Upper lobe of left lung (tissue), 6 donors: ENCODE data around the gene CA10. TPM values are rescaled to one million over a fixed set of nuclear protein-coding genes. Genes with fewer than 3 reads are reported as not detected.

Experiments used
- ATAC-seq, 2 donors: fragments of 200-7000 bp; cut with Tn5 transposase; one replicate each; pipeline ENCODE4 v1.9.1; 2022; ENCODE audit warnings: mild to moderate bottlenecking in 2 of 2, moderate library complexity in 2 of 2; ENCODE audit not compliant: low FRiP score in 2 of 2
- DNase-seq, 2 donors: peaks; one replicate each; pipeline ENCODE4 v3.0.0-alpha.2; 2019 to 2020
- H3K27ac ChIP-seq, 4 donors: fragments of 200-600 bp; sonication (generic); one replicate each; pipeline ENCODE4 v1.5.1; 2016 to 2019
- H3K27me3 ChIP-seq, 4 donors: fragments of 200-600 bp; sonication (generic); one replicate each; pipeline ENCODE4 v1.5.1; 2017 to 2019
- H3K36me3 ChIP-seq, 4 donors: fragments of 200-600 bp; sonication (generic); one replicate each; pipeline ENCODE4 v1.5.1; 2016 to 2019
- H3K4me1 ChIP-seq, 4 donors: fragments of 200-600 bp; sonication (generic); one replicate each; pipeline ENCODE4 v1.5.1; 2018 to 2019
- H3K4me3 ChIP-seq, 4 donors: fragments of 200-600 bp; sonication (generic); one replicate each; pipeline ENCODE4 v1.5.1; 2017 to 2019; ENCODE audit warnings: mild to moderate bottlenecking in 2 of 4, moderate library complexity in 1 of 4
- H3K9me3 ChIP-seq, 4 donors: fragments of 200-600 bp; sonication (generic); one replicate each; pipeline ENCODE4 v1.5.1; 2018 to 2019
- CTCF ChIP-seq, 6 experiments: fragments of 450-650 bp in 4 of 6; fragments of 200-600 bp in 2 of 6; sonication (generic) in 2 of 6; IDR thresholded peaks; one replicate each; pipeline ENCODE4 v1.5.1; 2016 to 2019; ENCODE audit warnings: antibody characterized with exemption in 6 of 6
- EP300 ChIP-seq, 4 donors: sonication (generic); formaldehyde crosslinking; IDR thresholded peaks; one replicate each; pipeline ENCODE4 v1.5.1; 2017; ENCODE audit warnings: antibody characterized with exemption in 4 of 4, control low read depth in 2 of 4
- POLR2A ChIP-seq, 4 donors: fragments of 450-650 bp; IDR thresholded peaks; one replicate each; pipeline ENCODE4 v1.5.1; 2016 to 2017; ENCODE audit warnings: antibody characterized with exemption in 4 of 4, mild to moderate bottlenecking in 2 of 4
- POLR2AphosphoS5 ChIP-seq, 2 donors: sonication (generic); formaldehyde crosslinking; IDR thresholded peaks; one replicate each; pipeline ENCODE4 v1.5.1; 2017; ENCODE audit warnings: antibody characterized with exemption in 2 of 2
- WGBS, 2 donors: methylation state at CpG; one replicate each; pipeline ENCODE4 v1.1.5; 2017 to 2018; 5-methylcytosine and 5-hydroxymethylcytosine counted together
- total RNA-seq, 6 donors: library from RNA; depleted of rRNA in 4 of 6; stranded (reverse); fragments of >200 nt in 4 of 6; gene quantifications; one replicate each; pipeline versions ENCODE4 v1.1.0 to v1.2.1, GENCODE V29; 2016 to 2021
- donor health status: DM: no; HTN: no; CAD: no; lungs with moderate emphysema.
- donor health status: DM: no; HTN: yes; CAD: no; lungs with severe emphysema.

Gene CA10
- total RNA-seq, 6 donors from 2014 or later: 0.10 TPM; not detected in 5

- ATAC-seq: no peak
- Histone ChIP-seq H3K36me3 (no peaks in the 10 kb centered on the region), H3K27ac (no peak overlapping the region), H3K4me1 (no peaks in the 10 kb centered on the region), H3K9me3 (no peaks in the 10 kb centered on the region), H3K27me3 (no peaks in the 10 kb centered on the region), H3K4me3 (no peak overlapping the region)
- no peak for DNase-seq
- TF ChIP-seq POLR2A (IDR thresholded peaks at IDR 0.05) (no peak), POLR2AphosphoS5 (IDR thresholded peaks at IDR 0.05) (no peak), EP300 (IDR thresholded peaks at IDR 0.05) (no peak), CTCF (IDR thresholded peaks at IDR 0.05) (no peak)
Measured at GRCh38 chr17:52147872-52148271, 10.6 kb downstream of the CA10 start.

- 77 to 79% methylated on average over 1 of the region's 1 CpG for WGBS, 2 donors
- no peaks in the 10 kb centered on the region for H3K9me3 ChIP-seq
- H3K27ac ChIP-seq: no peak overlapping the region
- H3K27me3 ChIP-seq: no peaks in the 10 kb centered on the region
- H3K4me3 ChIP-seq: no peak overlapping the region
- H3K4me1 ChIP-seq: no peaks in the 10 kb centered on the region
- no peak for TF ChIP-seq POLR2AphosphoS5 (IDR thresholded peaks at IDR 0.05)
- no peak for TF ChIP-seq CTCF (IDR thresholded peaks at IDR 0.05)
- no peak for TF ChIP-seq EP300 (IDR thresholded peaks at IDR 0.05)
- TF ChIP-seq POLR2A (IDR thresholded peaks at IDR 0.05): no peak
- DNase-seq (no peak), ATAC-seq (no peak)
- no peaks in the 10 kb centered on the region for H3K36me3 ChIP-seq
Measured at GRCh38 chr17:52147431-52147830, 11.1 kb downstream of the CA10 start.

GRCh38 chr17:52145476-52145875 lies 13.0 kb downstream of the CA10 start:
- Histone ChIP-seq H3K9me3 (no peaks in the 10 kb centered on the region), H3K36me3 (no peaks in the 10 kb centered on the region), H3K27ac (no peak overlapping the region), H3K4me3 (no peak overlapping the region), H3K27me3 (no peaks in the 10 kb centered on the region), H3K4me1 (no peaks in the 10 kb centered on the region)
- DNase-seq: no peak
- TF ChIP-seq EP300 (IDR thresholded peaks at IDR 0.05) (no peak), POLR2AphosphoS5 (IDR thresholded peaks at IDR 0.05) (no peak), POLR2A (IDR thresholded peaks at IDR 0.05) (no peak), CTCF (IDR thresholded peaks at IDR 0.05) (no peak)
- ATAC-seq: no peak

- DNase-seq (no peak), ATAC-seq (no peak)
- no peak overlapping the region for H3K4me3 ChIP-seq
- no peak overlapping the region for H3K27ac ChIP-seq
- no peaks in the 10 kb centered on the region for H3K9me3 ChIP-seq
- TF ChIP-seq CTCF (IDR thresholded peaks at IDR 0.05) (no peak), EP300 (IDR thresholded peaks at IDR 0.05) (no peak), POLR2AphosphoS5 (IDR thresholded peaks at IDR 0.05) (no peak), POLR2A (IDR thresholded peaks at IDR 0.05) (no peak)
- no peaks in the 10 kb centered on the region for H3K27me3 ChIP-seq
- 13 to 20% methylated on average over 1 of the region's 1 CpG for WGBS, 2 donors
- no peaks in the 10 kb centered on the region for H3K4me1 ChIP-seq
- H3K36me3 ChIP-seq: no peaks in the 10 kb centered on the region
Measured at GRCh38 chr17:52143542-52143941, 15.0 kb downstream of the CA10 start.

- H3K27ac ChIP-seq: no peak overlapping the region
- no peaks in the 10 kb centered on the region for H3K9me3 ChIP-seq
- TF ChIP-seq EP300 (IDR thresholded peaks at IDR 0.05) (no peak), POLR2A (IDR thresholded peaks at IDR 0.05) (no peak), CTCF (IDR thresholded peaks at IDR 0.05) (no peak), POLR2AphosphoS5 (IDR thresholded peaks at IDR 0.05) (no peak)
- H3K4me1 ChIP-seq: no peaks in the 10 kb centered on the region
- no peaks in the 10 kb centered on the region for H3K27me3 ChIP-seq
- no peak overlapping the region for H3K4me3 ChIP-seq
- no peaks in the 10 kb centered on the region for H3K36me3 ChIP-seq
- ATAC-seq (no peak), DNase-seq (no peak)
- WGBS, 2 donors: 81 to 90% methylated on average over 3 of the region's 3 CpGs
Measured at GRCh38 chr17:52140601-52141000, 17.9 kb downstream of the CA10 start.
